Smooth muscle cell (in vitro differentiated cells): ENCODE results near the gene OCIAD1. TPM values are rescaled to one million over a fixed set of nuclear protein-coding genes. Genes with fewer than 3 reads are reported as not detected.

Source experiments
- DNase-seq: peaks from one replicate; lab custom pipeline; 2025; ENCODE audit not compliant: unreplicated experiment; lab: John Stamatoyannopoulos, UW
- H2AFZ ChIP-seq: fragments of 200-600 bp; sonication (generic); 2 replicates; pipeline ENCODE4 v1.6.0; 2016; ENCODE audit warnings: antibody characterized with exemption, low read depth, mild to moderate bottlenecking
- H3F3A ChIP-seq: fragments of 200-600 bp; sonication (generic); 2 replicates; pipeline ENCODE4 v1.6.0; 2017; ENCODE audit warnings: antibody characterized with exemption, low read depth
- H3K27ac ChIP-seq: fragments of 200-600 bp; sonication (generic); 2 replicates; pipeline ENCODE4 v1.5.1; 2016; ENCODE audit warnings: low read depth, mild to moderate bottlenecking
- H3K27me3 ChIP-seq: fragments of 200-600 bp; sonication (generic); 2 replicates; pipeline ENCODE4 v1.6.1; 2016; ENCODE audit warnings: low read depth, mild to moderate bottlenecking
- H3K36me3 ChIP-seq: fragments of 200-600 bp; sonication (generic); 2 replicates; pipeline ENCODE4 v1.5.1; 2016; ENCODE audit warnings: low read depth
- H3K4me1 ChIP-seq: fragments of 200-600 bp; sonication (generic); 2 replicates; pipeline ENCODE4 v1.5.1; 2016; ENCODE audit warnings: low read depth
- H3K4me2 ChIP-seq: fragments of 200-600 bp; sonication (generic); 2 replicates; pipeline ENCODE4 v1.6.0; 2016; ENCODE audit warnings: mild to moderate bottlenecking
- H3K4me3 ChIP-seq: fragments of 200-600 bp; sonication (generic); 2 replicates; pipeline ENCODE4 v1.5.1; 2016; ENCODE audit warnings: mild to moderate bottlenecking
- H3K79me2 ChIP-seq: fragments of 200-600 bp; sonication (generic); 2 replicates; pipeline ENCODE4 v1.6.0; 2016; ENCODE audit warnings: low read depth, mild to moderate bottlenecking
- H3K9ac ChIP-seq: fragments of 200-600 bp; sonication (generic); 2 replicates; pipeline ENCODE4 v1.6.0; 2016; ENCODE audit warnings: low read depth
- H3K9me3 ChIP-seq: fragments of 200-600 bp; sonication (generic); replicated peaks from 2 replicates; pipeline ENCODE4 v1.5.1; 2016; ENCODE audit warnings: low read depth
- H4K20me1 ChIP-seq: fragments of 200-600 bp; sonication (generic); 2 replicates; pipeline ENCODE4 v1.6.0; 2016; ENCODE audit warnings: low read depth
- CTCF ChIP-seq: fragments of 200-600 bp; sonication (generic); IDR thresholded peaks from 2 replicates; pipeline ENCODE4 v1.5.1; 2017; ENCODE audit warnings: borderline replicate concordance, mild to moderate bottlenecking, antibody characterized with exemption; ENCODE audit not compliant: insufficient read depth, poor library complexity, severe bottlenecking
- WGBS: methylation state at CpG from one replicate; pipeline ENCODE4 v1.1.7; 2016; ENCODE audit warnings: low lambda C conversion rate; 5-methylcytosine and 5-hydroxymethylcytosine counted together
- polyA plus RNA-seq: library from polyadenylated mRNA; unstranded; fragments of >200 nt; fragmentation: Nextera tagmentation; extraction: Ambion mirVana; gene quantifications from 2 replicates; pipeline ENCODE4 v1.2.1, GENCODE V29; 2016
- total RNA-seq: library from RNA; depleted of rRNA; stranded (reverse); fragments of >200 nt; gene quantifications from 2 replicates; pipeline ENCODE4 v1.2.3, GENCODE V29; 2014

The OCIAD1 gene
- total and polyA plus RNA-seq, 2 experiments from 2014 or later: 130 to 196 TPM

DNA sequence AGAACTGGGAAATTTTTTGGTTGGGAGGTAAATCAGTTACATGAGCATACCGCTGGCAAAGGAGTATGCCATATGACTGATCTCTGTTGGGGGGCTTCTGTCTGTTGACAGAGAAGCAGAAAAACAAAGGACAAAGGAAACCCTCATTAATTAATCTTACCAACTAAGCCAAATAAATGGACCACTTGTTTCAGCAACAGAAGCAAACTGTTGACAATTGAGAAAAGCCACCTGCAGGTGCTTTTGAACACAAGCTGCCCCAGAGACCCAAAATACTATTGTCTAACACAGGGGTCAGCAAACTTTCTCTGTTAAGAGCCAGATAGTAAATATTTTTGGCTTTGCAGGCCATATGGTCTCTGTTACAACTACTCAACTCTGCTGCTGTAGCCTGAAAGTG lies 43.8 kb upstream of the OCIAD1 start:
- Histone ChIP-seq H4K20me1 (no peaks in the 10 kb centered on the region), H3K4me3 (no peak overlapping the region), H3K36me3 (no peaks in the 10 kb centered on the region), H3K4me2 (no peak overlapping the region), H3K9ac (no peak overlapping the region), H3K27me3 (no peaks in the 10 kb centered on the region), H3F3A (no peaks in the 10 kb centered on the region), H2AFZ (no peak overlapping the region), H3K27ac (no peak overlapping the region), H3K4me1 (peaks cover 11% of the 10 kb centered on the region), H3K9me3 (no peaks in the 10 kb centered on the region), H3K79me2 (no peaks in the 10 kb centered on the region)
- 90% methylated on average over 1 of the region's 1 CpG for WGBS
- no peak for TF ChIP-seq CTCF
- no peak for DNase-seq

DNA sequence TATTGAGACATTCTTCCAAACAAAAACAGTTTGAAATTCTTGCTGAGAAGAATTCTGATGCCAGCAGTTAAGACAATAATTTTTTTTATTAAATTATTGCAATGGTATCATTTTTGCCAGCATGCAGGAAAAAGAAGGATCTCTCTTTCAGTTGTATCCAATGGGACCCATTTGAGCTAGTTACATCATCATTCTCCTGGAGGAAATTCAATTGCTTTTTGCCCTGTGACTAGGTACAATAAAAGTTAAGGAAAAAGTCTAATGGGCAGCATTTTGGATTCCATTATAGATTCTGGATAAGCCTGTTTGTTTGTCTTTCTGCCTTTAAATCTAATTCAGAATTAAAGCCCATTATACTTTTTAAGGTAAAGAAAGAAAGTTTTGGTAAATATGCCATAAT lies 40.3 kb upstream of the OCIAD1 start:
- H3F3A ChIP-seq: no peaks in the 10 kb centered on the region
- H2AFZ ChIP-seq: no peak overlapping the region
- no peaks in the 10 kb centered on the region for H3K79me2 ChIP-seq
- DNase-seq: no peak
- no peak overlapping the region for H3K4me3 ChIP-seq
- no peak overlapping the region for H3K4me2 ChIP-seq
- H3K9ac ChIP-seq: no peak overlapping the region
- no peaks in the 10 kb centered on the region for H3K36me3 ChIP-seq
- H3K9me3 ChIP-seq: no peaks in the 10 kb centered on the region
- no peak overlapping the region for H3K27ac ChIP-seq
- H3K27me3 ChIP-seq: no peaks in the 10 kb centered on the region
- no peaks in the 10 kb centered on the region for H4K20me1 ChIP-seq
- TF ChIP-seq CTCF: no peak
- H3K4me1 ChIP-seq: peaks cover 11% of the 10 kb centered on the region

GRCh38 chr4:48791313-48791712 lies 39.6 kb upstream of the OCIAD1 start:
- Histone ChIP-seq H3K4me3 (no peak overlapping the region), H3F3A (no peaks in the 10 kb centered on the region), H4K20me1 (no peaks in the 10 kb centered on the region), H3K4me1 (peaks cover 11% of the 10 kb centered on the region), H3K27ac (no peak overlapping the region), H3K27me3 (no peaks in the 10 kb centered on the region), H2AFZ (no peak overlapping the region), H3K79me2 (no peaks in the 10 kb centered on the region), H3K9me3 (no peaks in the 10 kb centered on the region), H3K36me3 (no peaks in the 10 kb centered on the region), H3K9ac (no peak overlapping the region), H3K4me2 (no peak overlapping the region)
- no peak for DNase-seq
- TF ChIP-seq CTCF: no peak

DNA sequence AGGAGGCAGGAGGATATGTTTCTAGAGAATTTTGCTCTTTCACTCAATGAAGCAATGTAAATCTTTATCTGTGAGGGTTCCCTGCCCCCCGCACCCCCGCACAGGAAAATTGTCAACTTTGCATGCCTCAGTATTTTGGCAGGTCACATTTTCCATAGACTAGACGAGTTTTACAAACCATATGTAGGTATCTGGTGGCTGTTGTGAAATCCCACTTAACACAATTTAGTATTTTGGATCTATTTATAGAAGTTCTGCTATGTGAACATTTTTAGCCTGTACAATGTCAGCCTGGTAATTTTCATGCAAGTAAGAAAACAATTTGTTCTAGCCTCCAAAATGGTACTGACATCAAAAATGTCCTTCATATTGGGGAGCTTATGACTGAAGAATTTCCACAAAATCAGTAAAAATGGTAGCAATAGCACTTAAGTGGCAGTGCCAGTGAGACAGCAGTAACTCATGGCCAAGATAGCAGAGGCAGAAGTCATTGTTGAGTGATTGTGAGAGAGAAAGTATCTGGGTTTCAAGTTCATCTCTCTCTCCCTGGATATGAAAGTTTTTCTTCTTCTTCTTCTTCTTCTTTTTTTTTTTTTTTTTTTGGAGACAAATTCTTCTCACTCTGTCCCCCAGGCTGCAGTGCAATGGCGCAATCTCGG lies 38.4 kb upstream of the OCIAD1 start:
- no peaks in the 10 kb centered on the region for H4K20me1 ChIP-seq
- H3K27me3 ChIP-seq: no peaks in the 10 kb centered on the region
- H3K36me3 ChIP-seq: no peaks in the 10 kb centered on the region
- H3K9me3 ChIP-seq: no peaks in the 10 kb centered on the region
- no peak overlapping the region for H2AFZ ChIP-seq
- no peak overlapping the region for H3K27ac ChIP-seq
- H3K79me2 ChIP-seq: no peaks in the 10 kb centered on the region
- no peak overlapping the region for H3K4me3 ChIP-seq
- no peak for TF ChIP-seq CTCF
- DNase-seq: no peak
- no peaks in the 10 kb centered on the region for H3F3A ChIP-seq
- no peak overlapping the region for H3K4me2 ChIP-seq
- peaks cover 3% of the 10 kb centered on the region for H3K4me1 ChIP-seq
- H3K9ac ChIP-seq: no peak overlapping the region
- WGBS: 77% methylated on average over 5 of the region's 5 CpGs
